ENCODE data around the gene BTBD3. TPM values are rescaled to one million over a fixed set of nuclear protein-coding genes. Genes with fewer than 3 reads are reported as not detected.

The BTBD3 gene
- total and polyA plus RNA-seq, 2 donors: 14.0 to 19.9 TPM

- no peaks in the 10 kb centered on the region for H3K9me3 ChIP-seq (ENCODE audit: control insufficient read depth in 2 of 2, insufficient read depth in 1 of 2, low read length in 1 of 2)
- no peak overlapping the region for H3K27ac ChIP-seq (ENCODE audit: low read depth in 1 of 2, low read length in 1 of 2)
- 99% methylated on average over 6 of the region's 6 CpGs for WGBS
- no peaks in the 10 kb centered on the region for H3K36me3 ChIP-seq (ENCODE audit: control insufficient read depth in 2 of 2, insufficient read depth in 2 of 2, low read length in 1 of 2)
- no peak for DNase-seq (ENCODE audit: low read depth in 6 of 9, low spot score in 9 of 9)
- H3K27me3 ChIP-seq (ENCODE audit: control insufficient read depth in 2 of 2, insufficient read depth in 1 of 2, low read length in 1 of 2): no peaks in the 10 kb centered on the region
- no peak overlapping the region for H3K4me3 ChIP-seq (ENCODE audit: low read length in 2 of 2)
- H3K4me1 ChIP-seq (ENCODE audit: control insufficient read depth in 2 of 2, insufficient read depth in 2 of 2, low read length in 2 of 2): no peaks in the 10 kb centered on the region
These were observed 26.1 kb downstream of the BTBD3 start for GRCh38 chr20:11943778-11944177.

DNA sequence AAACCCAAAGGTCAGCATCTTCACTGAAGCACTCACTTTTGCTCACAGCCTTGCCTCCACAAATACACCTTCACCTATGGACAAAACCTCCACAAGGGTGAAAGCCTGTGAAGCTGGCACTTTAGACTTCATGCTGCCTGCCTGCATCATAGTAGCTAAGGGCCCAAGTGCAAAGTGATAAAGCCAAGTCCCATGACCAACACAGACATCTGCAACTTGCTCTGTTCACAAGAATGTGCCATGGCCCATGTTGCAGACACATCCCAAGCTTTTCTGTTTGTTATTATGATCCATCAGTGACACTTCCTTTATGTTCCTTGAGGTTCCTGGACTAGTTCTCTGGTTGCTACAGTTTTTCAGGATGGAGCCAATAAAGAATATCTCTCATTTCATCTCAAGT, 31.1 kb downstream of the BTBD3 start:
- Histone ChIP-seq H3K36me3 (ENCODE audit: control insufficient read depth in 2 of 2, insufficient read depth in 2 of 2, low read length in 1 of 2) (no peaks in the 10 kb centered on the region), H3K4me1 (ENCODE audit: control insufficient read depth in 2 of 2, insufficient read depth in 2 of 2, low read length in 2 of 2) (no peaks in the 10 kb centered on the region), H3K27ac (ENCODE audit: low read depth in 1 of 2, low read length in 1 of 2) (no peak overlapping the region), H3K4me3 (ENCODE audit: low read length in 2 of 2) (no peak overlapping the region), H3K27me3 (ENCODE audit: control insufficient read depth in 2 of 2, insufficient read depth in 1 of 2, low read length in 1 of 2) (no peaks in the 10 kb centered on the region), H3K9me3 (ENCODE audit: control insufficient read depth in 2 of 2, insufficient read depth in 1 of 2, low read length in 1 of 2) (no peaks in the 10 kb centered on the region)
- no peak for DNase-seq (ENCODE audit: low read depth in 6 of 9, low spot score in 9 of 9)

DNA sequence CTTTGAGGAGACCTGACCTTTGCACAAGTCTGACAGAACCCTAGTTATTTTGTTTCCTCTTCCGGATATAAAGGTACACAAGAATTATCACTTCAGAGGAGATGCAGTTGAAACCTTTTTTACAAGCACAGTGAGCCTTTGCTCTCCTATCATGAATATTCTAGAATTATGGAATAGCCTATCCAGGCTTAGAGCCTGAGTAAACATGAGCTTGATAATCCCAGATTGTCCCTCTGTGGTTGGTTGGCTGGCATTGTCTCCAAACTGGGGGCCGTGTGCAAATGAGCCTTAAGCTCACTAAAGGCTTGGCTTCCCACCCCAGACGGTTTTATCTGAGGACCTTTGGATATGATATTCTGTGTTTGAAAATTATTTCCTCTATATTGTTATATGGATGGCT, 32.0 kb downstream of the BTBD3 start:
- 99% methylated on average over 3 of the region's 3 CpGs for WGBS
- no peak overlapping the region for H3K27ac ChIP-seq (ENCODE audit: low read depth in 1 of 2, low read length in 1 of 2)
- H3K4me1 ChIP-seq (ENCODE audit: control insufficient read depth in 2 of 2, insufficient read depth in 2 of 2, low read length in 2 of 2): no peaks in the 10 kb centered on the region
- H3K36me3 ChIP-seq (ENCODE audit: control insufficient read depth in 2 of 2, insufficient read depth in 2 of 2, low read length in 1 of 2): no peaks in the 10 kb centered on the region
- no peaks in the 10 kb centered on the region for H3K9me3 ChIP-seq (ENCODE audit: control insufficient read depth in 2 of 2, insufficient read depth in 1 of 2, low read length in 1 of 2)
- H3K27me3 ChIP-seq (ENCODE audit: control insufficient read depth in 2 of 2, insufficient read depth in 1 of 2, low read length in 1 of 2): no peaks in the 10 kb centered on the region
- DNase-seq (ENCODE audit: low read depth in 6 of 9, low spot score in 9 of 9): no peak
- H3K4me3 ChIP-seq (ENCODE audit: low read length in 2 of 2): no peak overlapping the region

DNA sequence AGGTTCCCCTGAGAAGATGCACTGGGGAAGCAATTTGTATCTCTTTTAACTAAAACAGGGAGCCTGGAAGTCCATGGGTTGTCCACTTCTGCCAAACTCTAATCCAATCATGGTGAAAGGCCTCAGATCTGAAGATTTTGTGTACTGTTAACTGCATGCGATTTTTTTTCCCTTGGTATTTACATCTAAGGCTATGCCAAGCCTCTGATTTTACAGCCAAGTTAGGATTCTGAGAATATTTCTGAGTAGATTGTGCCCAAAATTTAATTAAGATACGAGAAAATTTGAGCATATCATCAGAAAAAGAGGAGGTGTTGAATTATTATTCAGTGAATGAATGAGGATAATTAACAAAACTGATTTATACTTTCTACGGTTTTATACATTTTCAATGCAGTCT, 34.0 kb downstream of the BTBD3 start:
- no peak for DNase-seq (ENCODE audit: low read depth in 6 of 9, low spot score in 9 of 9)
- 93% methylated on average over 3 of the region's 3 CpGs for WGBS
- no peaks in the 10 kb centered on the region for H3K27me3 ChIP-seq (ENCODE audit: control insufficient read depth in 2 of 2, insufficient read depth in 1 of 2, low read length in 1 of 2)
- no peaks in the 10 kb centered on the region for H3K9me3 ChIP-seq (ENCODE audit: control insufficient read depth in 2 of 2, insufficient read depth in 1 of 2, low read length in 1 of 2)
- no peak overlapping the region for H3K27ac ChIP-seq (ENCODE audit: low read depth in 1 of 2, low read length in 1 of 2)
- H3K4me3 ChIP-seq (ENCODE audit: low read length in 2 of 2): no peak overlapping the region
- H3K4me1 ChIP-seq (ENCODE audit: control insufficient read depth in 2 of 2, insufficient read depth in 2 of 2, low read length in 2 of 2): no peaks in the 10 kb centered on the region
- no peaks in the 10 kb centered on the region for H3K36me3 ChIP-seq (ENCODE audit: control insufficient read depth in 2 of 2, insufficient read depth in 2 of 2, low read length in 1 of 2)

DNA sequence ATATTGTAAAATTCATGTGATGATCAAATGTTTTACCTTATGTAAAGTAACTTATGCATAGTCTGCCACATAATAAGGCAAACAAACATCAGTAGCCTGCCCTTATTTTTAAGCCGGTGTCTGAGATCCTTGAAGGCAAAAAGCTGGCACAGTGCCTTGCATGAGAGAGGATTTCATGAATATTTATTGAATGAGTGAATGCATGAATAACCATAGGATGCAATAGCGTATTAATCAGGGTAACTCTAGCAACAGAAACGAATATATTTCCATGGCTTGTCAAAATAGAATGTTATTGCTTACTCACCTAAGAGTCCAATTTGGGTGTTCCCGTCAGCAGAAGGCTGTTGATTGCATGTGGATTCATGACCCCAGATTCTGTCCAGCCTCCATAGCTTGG, 34.9 kb downstream of the BTBD3 start:
- Histone ChIP-seq H3K27ac (ENCODE audit: low read depth in 1 of 2, low read length in 1 of 2) (no peak overlapping the region), H3K4me3 (ENCODE audit: low read length in 2 of 2) (no peak overlapping the region), H3K9me3 (ENCODE audit: control insufficient read depth in 2 of 2, insufficient read depth in 1 of 2, low read length in 1 of 2) (no peaks in the 10 kb centered on the region), H3K36me3 (ENCODE audit: control insufficient read depth in 2 of 2, insufficient read depth in 2 of 2, low read length in 1 of 2) (no peaks in the 10 kb centered on the region), H3K27me3 (ENCODE audit: control insufficient read depth in 2 of 2, insufficient read depth in 1 of 2, low read length in 1 of 2) (no peaks in the 10 kb centered on the region), H3K4me1 (ENCODE audit: control insufficient read depth in 2 of 2, insufficient read depth in 2 of 2, low read length in 2 of 2) (no peaks in the 10 kb centered on the region)
- 94% methylated on average over 4 of the region's 4 CpGs for WGBS
- DNase-seq (ENCODE audit: low read depth in 6 of 9, low spot score in 9 of 9): no peak

- no peak overlapping the region for H3K4me3 ChIP-seq (ENCODE audit: low read length in 2 of 2)
- no peak overlapping the region for H3K27ac ChIP-seq (ENCODE audit: low read depth in 1 of 2, low read length in 1 of 2)
- no peaks in the 10 kb centered on the region for H3K4me1 ChIP-seq (ENCODE audit: control insufficient read depth in 2 of 2, insufficient read depth in 2 of 2, low read length in 2 of 2)
- no peaks in the 10 kb centered on the region for H3K9me3 ChIP-seq (ENCODE audit: control insufficient read depth in 2 of 2, insufficient read depth in 1 of 2, low read length in 1 of 2)
- H3K36me3 ChIP-seq (ENCODE audit: control insufficient read depth in 2 of 2, insufficient read depth in 2 of 2, low read length in 1 of 2): no peaks in the 10 kb centered on the region
- DNase-seq (ENCODE audit: low read depth in 6 of 9, low spot score in 9 of 9): no peak
- H3K27me3 ChIP-seq (ENCODE audit: control insufficient read depth in 2 of 2, insufficient read depth in 1 of 2, low read length in 1 of 2): peaks cover 0 to 2% of the 10 kb centered on the region in 2 donors
These were observed 40.2 kb downstream of the BTBD3 start for GRCh38 chr20:11957911-11958310.

GRCh38 chr20:11958855-11959254, 41.2 kb downstream of the BTBD3 start:
- WGBS: 72% methylated on average over 24 of the region's 24 CpGs
- Histone ChIP-seq H3K36me3 (ENCODE audit: control insufficient read depth in 2 of 2, insufficient read depth in 2 of 2, low read length in 1 of 2) (no peaks in the 10 kb centered on the region), H3K4me1 (ENCODE audit: control insufficient read depth in 2 of 2, insufficient read depth in 2 of 2, low read length in 2 of 2) (no peaks in the 10 kb centered on the region), H3K27ac (ENCODE audit: low read depth in 1 of 2, low read length in 1 of 2) (no peak overlapping the region), H3K4me3 (ENCODE audit: low read length in 2 of 2) (no peak overlapping the region), H3K27me3 (ENCODE audit: control insufficient read depth in 2 of 2, insufficient read depth in 1 of 2, low read length in 1 of 2) (peaks cover 0 to 2% of the 10 kb centered on the region in 2 donors), H3K9me3 (ENCODE audit: control insufficient read depth in 2 of 2, insufficient read depth in 1 of 2, low read length in 1 of 2) (no peaks in the 10 kb centered on the region)
- peak in 2 of 9 donors; percentile 2 to 16 for DNase-seq (ENCODE audit: low read depth in 6 of 9, low spot score in 9 of 9)

DNA sequence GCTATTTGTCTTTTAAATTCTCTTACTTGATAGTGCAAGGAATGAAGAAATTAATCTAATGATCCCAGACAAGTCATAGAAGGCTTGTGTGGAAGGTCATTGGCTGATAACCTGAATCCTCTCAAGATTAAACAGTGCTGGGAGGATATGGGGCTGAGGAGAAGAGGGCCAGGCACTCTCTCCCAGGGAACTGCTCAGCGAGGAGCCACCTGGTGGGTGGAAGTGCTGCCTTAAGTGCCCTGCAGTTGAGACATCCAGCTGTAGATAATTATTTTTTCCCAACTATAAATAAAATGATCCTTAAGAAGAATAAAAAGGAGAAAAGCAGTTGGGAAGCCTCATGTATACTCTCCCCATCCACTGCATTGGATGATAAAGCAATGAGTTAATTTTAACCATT, 47.9 kb downstream of the BTBD3 start:
- Histone ChIP-seq H3K9me3 (ENCODE audit: control insufficient read depth in 2 of 2, insufficient read depth in 1 of 2, low read length in 1 of 2) (no peaks in the 10 kb centered on the region), H3K36me3 (ENCODE audit: control insufficient read depth in 2 of 2, insufficient read depth in 2 of 2, low read length in 1 of 2) (no peaks in the 10 kb centered on the region), H3K27ac (ENCODE audit: low read depth in 1 of 2, low read length in 1 of 2) (no peak overlapping the region), H3K27me3 (ENCODE audit: control insufficient read depth in 2 of 2, insufficient read depth in 1 of 2, low read length in 1 of 2) (no peaks in the 10 kb centered on the region), H3K4me3 (ENCODE audit: low read length in 2 of 2) (no peak overlapping the region), H3K4me1 (ENCODE audit: control insufficient read depth in 2 of 2, insufficient read depth in 2 of 2, low read length in 2 of 2) (peaks cover 0 to 7% of the 10 kb centered on the region in 2 donors)
- DNase-seq (ENCODE audit: low read depth in 6 of 9, low spot score in 9 of 9): no peak
- WGBS: 94% methylated on average over 1 of the region's 1 CpG

DNA sequence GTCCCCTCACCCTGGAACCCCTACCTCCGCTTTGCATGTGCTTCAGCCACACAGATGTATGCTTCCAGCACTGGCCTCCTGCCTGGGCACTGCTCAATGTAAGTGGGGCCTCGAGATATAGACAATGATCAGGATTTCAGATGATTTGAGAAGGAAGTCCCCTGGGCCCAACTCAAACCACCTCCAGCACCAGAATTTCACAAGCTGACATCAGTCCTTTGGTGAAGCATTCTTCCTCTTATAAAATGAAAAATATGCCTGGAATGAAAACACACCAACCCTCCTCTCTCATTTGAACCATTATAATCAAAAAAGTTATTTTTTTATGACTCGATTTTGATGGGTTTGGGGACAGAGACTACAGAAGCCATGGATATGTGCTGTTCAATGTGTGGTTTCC, 48.5 kb downstream of the BTBD3 start:
- H3K36me3 ChIP-seq (ENCODE audit: control insufficient read depth in 2 of 2, insufficient read depth in 2 of 2, low read length in 1 of 2): no peaks in the 10 kb centered on the region
- H3K4me1 ChIP-seq (ENCODE audit: control insufficient read depth in 2 of 2, insufficient read depth in 2 of 2, low read length in 2 of 2): peaks cover 0 to 7% of the 10 kb centered on the region in 2 donors
- no peak overlapping the region for H3K4me3 ChIP-seq (ENCODE audit: low read length in 2 of 2)
- no peak overlapping the region for H3K27ac ChIP-seq (ENCODE audit: low read depth in 1 of 2, low read length in 1 of 2)
- H3K9me3 ChIP-seq (ENCODE audit: control insufficient read depth in 2 of 2, insufficient read depth in 1 of 2, low read length in 1 of 2): no peaks in the 10 kb centered on the region
- H3K27me3 ChIP-seq (ENCODE audit: control insufficient read depth in 2 of 2, insufficient read depth in 1 of 2, low read length in 1 of 2): no peaks in the 10 kb centered on the region
- WGBS: 60% methylated on average over 3 of the region's 3 CpGs
- DNase-seq (ENCODE audit: low read depth in 6 of 9, low spot score in 9 of 9): no peak

GRCh38 chr20:11970243-11970836, 52.6 kb downstream of the BTBD3 start:
- Histone ChIP-seq H3K4me3 (ENCODE audit: low read length in 2 of 2) (no peak overlapping the region), H3K36me3 (ENCODE audit: control insufficient read depth in 2 of 2, insufficient read depth in 2 of 2, low read length in 1 of 2) (no peaks in the 10 kb centered on the region), H3K4me1 (ENCODE audit: control insufficient read depth in 2 of 2, insufficient read depth in 2 of 2, low read length in 2 of 2) (peaks cover 0 to 7% of the 10 kb centered on the region in 2 donors), H3K27ac (ENCODE audit: low read depth in 1 of 2, low read length in 1 of 2) (no peak overlapping the region), H3K27me3 (ENCODE audit: control insufficient read depth in 2 of 2, insufficient read depth in 1 of 2, low read length in 1 of 2) (no peaks in the 10 kb centered on the region), H3K9me3 (ENCODE audit: control insufficient read depth in 2 of 2, insufficient read depth in 1 of 2, low read length in 1 of 2) (no peaks in the 10 kb centered on the region)
- no peak for DNase-seq (ENCODE audit: low read depth in 6 of 9, low spot score in 9 of 9)
- 93% methylated on average over 3 of the region's 3 CpGs for WGBS

All from thymus (tissue), 11 donors.